GM03348 (cell line): ENCODE measurements around the gene IL25.
"Not testable (repeated sequence)": the region's sequence is repeated elsewhere in the genome, so short reads cannot be mapped to it uniquely, and the experiment has no call there.

Experiments
- DNase-seq: peaks from one replicate; pipeline ENCODE4 v3.0.0; 2012; ENCODE audit warnings: low spot score

Gene IL25

GRCh38 chr14:23409966-23410635, 37.5 kb downstream of the IL25 start:
- DNase-seq: no peak

- DNase-seq: no peak
Observed at GRCh38 chr14:23411563-23412525, 39.2 kb downstream of the IL25 start.

- no peak for DNase-seq
Observed at GRCh38 chr14:23413681-23414080, 41.1 kb downstream of the IL25 start.

DNA sequence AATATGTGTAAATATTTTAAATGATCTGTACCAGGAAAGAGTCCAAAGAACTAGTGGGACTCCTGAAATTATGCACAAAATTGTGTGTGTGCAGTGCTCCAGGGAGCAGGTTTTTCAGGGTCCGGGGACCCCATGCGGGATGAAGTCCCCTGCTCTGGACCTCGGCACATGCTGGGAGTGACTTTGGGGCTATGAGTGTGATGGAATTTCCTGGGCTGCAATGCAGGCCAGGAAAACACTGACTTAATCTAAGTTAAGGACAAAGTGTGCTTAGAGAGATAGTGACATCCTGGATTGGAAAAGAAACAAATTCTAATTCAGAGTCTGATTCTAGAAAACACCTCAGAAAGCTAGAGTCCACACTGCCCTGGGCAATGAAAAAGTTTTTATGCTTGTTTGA, 41.6 kb downstream of the IL25 start:
- no peak for DNase-seq

DNA sequence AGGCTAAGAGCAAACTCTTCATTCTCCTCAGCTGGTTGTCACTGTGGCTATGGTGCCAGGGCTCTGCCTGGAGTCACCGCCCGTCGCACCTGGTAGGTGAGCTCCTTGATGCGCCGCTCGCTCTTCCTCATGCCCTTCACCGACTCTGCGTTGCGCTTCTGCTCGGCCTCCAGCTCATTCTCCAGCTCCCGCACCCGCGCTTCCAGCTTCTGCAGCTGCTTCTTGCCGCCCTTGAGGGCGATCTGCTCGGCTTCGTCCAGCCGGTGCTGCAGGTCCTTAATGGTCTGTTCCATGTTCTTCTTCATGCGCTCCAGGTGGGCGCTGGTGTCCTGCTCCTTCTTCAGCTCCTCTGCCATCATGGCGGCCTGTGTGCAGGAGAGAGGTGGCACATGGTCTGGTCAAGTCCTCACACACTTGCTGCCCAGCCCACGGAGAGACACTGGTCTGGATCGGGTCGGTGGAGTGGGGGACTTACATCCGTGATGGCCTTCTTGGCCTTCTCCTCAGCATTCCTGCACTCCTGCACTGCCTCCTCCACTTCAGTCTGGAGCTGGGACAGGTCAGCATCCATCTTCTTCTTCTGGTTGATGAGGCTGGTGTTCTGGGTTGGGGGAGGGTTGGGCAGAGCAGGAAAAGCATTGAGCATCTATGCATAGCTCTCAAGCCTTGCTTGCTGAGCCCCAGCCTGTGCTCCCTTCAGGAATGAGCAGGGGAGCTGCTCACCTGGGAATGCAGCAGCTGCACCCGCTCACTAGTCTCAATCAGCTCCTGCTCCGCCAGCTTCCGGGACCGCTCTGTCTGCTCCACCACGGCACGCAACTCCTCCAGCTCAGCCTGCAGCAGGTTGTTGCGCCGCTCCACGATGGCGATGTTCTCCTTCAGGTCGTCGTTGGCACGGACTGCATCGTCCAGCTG, 42.6 kb downstream of the IL25 start:
- DNase-seq: no peak

GRCh38 chr14:23415821-23416778, 43.5 kb downstream of the IL25 start:
- DNase-seq: no peak

DNA sequence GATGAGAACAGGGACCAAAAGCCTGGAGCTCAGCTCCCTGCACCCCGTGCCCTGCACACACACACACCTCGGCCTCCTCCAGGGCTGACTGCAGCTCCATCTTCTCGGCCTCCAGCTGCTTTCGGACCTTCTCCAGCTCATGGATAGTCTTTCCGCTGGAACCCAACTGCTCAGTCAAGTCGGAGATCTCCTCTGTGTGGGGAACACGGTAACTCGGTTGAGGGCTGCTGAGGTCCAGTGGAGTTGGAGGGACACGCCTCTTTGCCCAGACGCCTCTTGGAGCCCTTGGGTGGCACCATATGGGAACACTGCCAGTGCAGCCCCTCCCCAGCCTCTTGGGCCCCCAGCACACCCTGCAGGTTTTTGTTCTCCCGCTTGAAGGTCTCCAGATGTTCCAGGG, 44.2 kb downstream of the IL25 start:
- no peak for DNase-seq

DNA sequence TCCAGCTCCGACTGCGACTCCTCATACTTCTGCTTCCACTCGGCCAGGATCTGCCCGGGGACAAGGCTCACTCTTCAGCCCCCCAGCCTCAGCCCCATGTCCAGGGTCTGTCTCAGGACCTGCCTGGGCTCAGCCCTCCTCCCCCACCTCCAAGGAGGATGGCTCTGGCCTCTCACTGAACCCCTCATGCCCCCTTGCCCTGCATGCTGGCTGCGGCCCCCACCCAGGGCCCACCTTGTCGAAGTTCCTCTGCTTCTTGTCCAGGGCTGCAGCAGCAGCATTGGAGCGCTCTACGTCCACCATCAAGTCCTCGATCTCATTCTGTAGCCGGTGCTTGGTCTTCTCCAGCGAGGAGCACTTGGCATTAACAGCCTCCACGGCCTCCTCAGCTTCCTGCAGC, 44.7 kb downstream of the IL25 start:
- DNase-seq: not testable (repeated sequence)

- no peak for DNase-seq
Observed at GRCh38 chr14:23418021-23418420, 45.4 kb downstream of the IL25 start.

GRCh38 chr14:23419646-23420045, 47.0 kb downstream of the IL25 start:
- DNase-seq: not testable (repeated sequence)

- DNase-seq: no peak
Observed at GRCh38 chr14:23421594-23421993, 49.0 kb downstream of the IL25 start.

DNA sequence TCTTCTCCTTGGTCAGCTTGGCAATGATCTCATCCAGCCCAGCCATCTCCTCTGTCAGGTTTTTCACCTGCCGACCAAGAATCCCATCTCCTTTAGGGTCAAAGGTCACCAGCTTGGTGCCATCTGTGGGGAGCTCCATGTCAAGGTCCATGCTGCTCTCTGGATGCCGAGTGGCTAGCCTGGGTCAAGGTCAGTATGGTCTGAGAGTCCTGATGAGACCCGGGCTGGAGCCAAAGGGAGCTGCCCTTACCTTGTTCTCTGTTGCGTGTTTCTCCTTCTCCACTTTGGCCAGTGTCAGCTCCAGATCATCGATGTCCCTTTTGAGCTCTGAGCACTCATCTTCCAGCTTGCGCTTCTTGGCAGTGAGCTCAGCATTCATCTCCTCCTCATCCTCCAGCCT, 51.0 kb downstream of the IL25 start:
- DNase-seq: no peak

DNA sequence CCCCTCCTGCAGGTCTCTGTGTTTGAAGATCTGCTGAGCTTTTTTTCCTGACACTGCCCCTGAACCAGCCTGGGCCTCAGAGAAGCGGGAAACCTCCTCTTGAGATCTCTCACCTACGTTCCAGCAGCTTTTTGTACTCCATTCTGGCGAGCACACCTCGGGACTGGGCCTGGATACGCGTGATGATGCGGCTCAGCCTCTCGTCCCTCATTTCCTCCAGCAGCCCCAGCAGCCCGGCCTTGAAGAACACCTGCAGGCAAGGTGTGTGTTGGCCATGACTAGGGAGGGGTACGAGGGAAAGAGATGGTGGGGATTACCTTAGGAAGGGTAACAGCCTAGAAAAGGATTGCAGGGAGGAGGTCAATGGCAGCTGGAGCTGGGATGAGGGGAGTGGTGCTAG, 52.6 kb downstream of the IL25 start:
- DNase-seq: no peak

DNA sequence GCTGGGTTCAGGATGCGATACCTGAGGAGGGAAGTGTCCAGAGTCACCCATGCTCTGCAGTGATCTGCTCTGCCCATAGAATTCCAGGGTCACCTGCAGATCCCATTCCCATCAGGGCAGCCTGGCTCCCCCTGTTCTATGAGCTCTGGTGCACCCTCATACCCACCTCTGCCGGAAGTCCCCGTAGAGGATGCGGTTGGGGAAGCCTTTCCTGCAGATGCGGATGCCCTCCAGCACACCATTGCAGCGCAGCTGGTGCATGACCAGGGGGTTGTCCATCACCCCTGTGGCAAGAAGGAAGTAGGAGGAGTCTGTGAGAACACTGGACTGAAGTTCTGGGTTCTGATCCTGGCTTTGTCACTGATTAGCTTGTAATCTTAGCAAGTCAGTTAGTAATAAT, 53.2 kb downstream of the IL25 start:
- DNase-seq: not testable (repeated sequence)
